GM19328 (cell line): ENCODE results near the gene MAPK4.
A peak's percentile ranks its signal among the peaks of the same experiment; 100 is the strongest.
"Not testable (repeated sequence)": the region's sequence is repeated elsewhere in the genome, so short reads cannot be mapped to it uniquely, and the experiment has no call there.

Experiments
- ATAC-seq: cut with Tn5 transposase; IDR thresholded peaks from one replicate; pipeline ENCODE4 v1.9.1; 2021; ENCODE audit warnings: mild to moderate bottlenecking, moderate library complexity; ENCODE audit not compliant: unreplicated experiment

Gene MAPK4

GRCh38 chr18:50559752-50560680, at the start of gene MAPK4:
TSS of gene MAPK4 (plus strand) at chr18:50560087. CDS start at chr18:50663959, 103,872 bp downstream.
- peak; percentile 62 for ATAC-seq

- ATAC-seq = not testable (repeated sequence)
Observed at GRCh38 chr18:50517277-50517676, 42.6 kb upstream of the MAPK4 start.

- ATAC-seq = no peak
Observed at GRCh38 chr18:50518787-50519546, 40.9 kb upstream of the MAPK4 start.

- ATAC-seq = no peak
Observed at GRCh38 chr18:50523165-50523564, 36.7 kb upstream of the MAPK4 start.

GRCh38 chr18:50527636-50528307, 32.1 kb upstream of the MAPK4 start:
- ATAC-seq = no peak

GRCh38 chr18:50528806-50529205, 31.1 kb upstream of the MAPK4 start:
- ATAC-seq = no peak

- not testable (repeated sequence) for ATAC-seq
Observed at GRCh38 chr18:50533822-50534221, 26.1 kb upstream of the MAPK4 start.

GRCh38 chr18:50544476-50544875, 15.4 kb upstream of the MAPK4 start:
- not testable (repeated sequence) for ATAC-seq

- ATAC-seq = no peak
Observed at GRCh38 chr18:50545936-50546335, 14.0 kb upstream of the MAPK4 start.

- ATAC-seq = no peak
Observed at GRCh38 chr18:50548160-50548559, 11.7 kb upstream of the MAPK4 start.

GRCh38 chr18:50551651-50552050, 8.2 kb upstream of the MAPK4 start:
- ATAC-seq = not testable (repeated sequence)

- ATAC-seq = no peak
Observed at GRCh38 chr18:50558157-50558556, 1.7 kb upstream of the MAPK4 start.

GRCh38 chr18:50558948-50559751, 737 bp upstream of the MAPK4 start:
- no peak for ATAC-seq

GRCh38 chr18:50560681-50561629, 1.1 kb downstream of the MAPK4 start:
- no peak for ATAC-seq

GRCh38 chr18:50562258-50562657, 2.4 kb downstream of the MAPK4 start:
- not testable (repeated sequence) for ATAC-seq

- ATAC-seq = no peak
Observed at GRCh38 chr18:50562686-50563085, 2.8 kb downstream of the MAPK4 start.

GRCh38 chr18:50563376-50563775, 3.5 kb downstream of the MAPK4 start:
- no peak for ATAC-seq

GRCh38 chr18:50569930-50570329, 10.0 kb downstream of the MAPK4 start:
- ATAC-seq = no peak

- no peak for ATAC-seq
Observed at GRCh38 chr18:50571606-50572005, 11.7 kb downstream of the MAPK4 start.
